Mesothelial cell of epicardium (in vitro differentiated cells): ENCODE results near the gene TBCD. TPM values are rescaled to one million over a fixed set of nuclear protein-coding genes. Genes with fewer than 3 reads are reported as not detected.
A peak's percentile ranks its signal among the peaks of the same experiment; 100 is the strongest.

ENCODE experiments used
- DNase-seq, 2 experiments: peaks; one replicate each; pipeline ENCODE4 v3.0.0; 2021; ENCODE audit warnings: low spot score in 2 of 2; ENCODE audit not compliant: unreplicated experiment in 2 of 2
- H3K27ac Mint-ChIP-seq: 2 replicates; pipeline ENCODE4 v1.8.0; 2021; ENCODE audit warnings: mixed read lengths
- H3K27me3 Mint-ChIP-seq: 2 replicates; pipeline ENCODE4 v1.8.0; 2021; ENCODE audit warnings: low read depth, mixed read lengths
- H3K36me3 Mint-ChIP-seq: 2 replicates; pipeline ENCODE4 v1.8.0; 2021; ENCODE audit warnings: mixed read lengths
- H3K4me1 Mint-ChIP-seq: 2 replicates; pipeline ENCODE4 v1.8.0; 2021; ENCODE audit warnings: mixed read lengths
- H3K4me3 Mint-ChIP-seq: 2 replicates; pipeline ENCODE4 v1.8.0; 2021; ENCODE audit warnings: mild to moderate bottlenecking, moderate library complexity, mixed read lengths
- H3K9me3 Mint-ChIP-seq: 2 replicates; pipeline ENCODE4 v1.8.0; 2021; ENCODE audit warnings: mixed read lengths
- CTCF ChIP-seq: fragments of 200-600 bp; sonication (generic); IDR thresholded peaks from one replicate; pipeline ENCODE4 v1.5.0; 2021; ENCODE audit warnings: antibody characterized with exemption; ENCODE audit not compliant: unreplicated experiment
- total RNA-seq: library from RNA; stranded (reverse); gene quantifications from 3 replicates; pipeline ENCODE4 v1.2.1, GENCODE V29; 2021

TBCD gene
- total RNA-seq, 1 donor from 2014 or later = 117 TPM

- Mint-ChIP-seq H3K36me3 (peaks cover 46% of the 10 kb centered on the region), H3K27ac (no peak overlapping the region), H3K4me3 (no peak overlapping the region), H3K9me3 (peaks cover 29% of the 10 kb centered on the region), H3K4me1 (no peaks in the 10 kb centered on the region), H3K27me3 (no peaks in the 10 kb centered on the region)
- no peak for DNase-seq
- no peak for TF ChIP-seq CTCF
Observed at GRCh38 chr17:82957469-82957795, 205.6 kb downstream of the TBCD start.

GRCh38 chr17:82957961-82958561 is 206.2 kb downstream of the TBCD start:
- TF ChIP-seq CTCF = no peak
- peaks cover 40% of the 10 kb centered on the region for H3K36me3 Mint-ChIP-seq
- no peak overlapping the region for H3K27ac Mint-ChIP-seq
- H3K9me3 Mint-ChIP-seq = peaks cover 23% of the 10 kb centered on the region
- no peaks in the 10 kb centered on the region for H3K27me3 Mint-ChIP-seq
- H3K4me3 Mint-ChIP-seq = no peak overlapping the region
- H3K4me1 Mint-ChIP-seq = peaks cover under 1% of the 10 kb centered on the region
- DNase-seq = peak in 1 of 2 experiments; percentile 35

- H3K9me3 Mint-ChIP-seq = peaks cover 10% of the 10 kb centered on the region
- H3K4me3 Mint-ChIP-seq = no peak overlapping the region
- peaks cover 27% of the 10 kb centered on the region for H3K36me3 Mint-ChIP-seq
- no peak for DNase-seq
- no peaks in the 10 kb centered on the region for H3K27me3 Mint-ChIP-seq
- TF ChIP-seq CTCF = no peak
- H3K4me1 Mint-ChIP-seq = peaks cover 7% of the 10 kb centered on the region
- no peak overlapping the region for H3K27ac Mint-ChIP-seq
Observed at GRCh38 chr17:82959242-82959930, 207.5 kb downstream of the TBCD start.

- Mint-ChIP-seq H3K4me1 (peaks cover 7% of the 10 kb centered on the region), H3K4me3 (no peak overlapping the region), H3K9me3 (peaks cover 4% of the 10 kb centered on the region), H3K36me3 (peaks cover 20% of the 10 kb centered on the region), H3K27ac (no peak overlapping the region), H3K27me3 (no peaks in the 10 kb centered on the region)
- TF ChIP-seq CTCF = no peak
- peak in 1 of 2 experiments; percentile 27 for DNase-seq
Observed at GRCh38 chr17:82959990-82960418, 208.1 kb downstream of the TBCD start.

- Mint-ChIP-seq H3K27ac (no peak overlapping the region), H3K9me3 (no peaks in the 10 kb centered on the region), H3K27me3 (no peaks in the 10 kb centered on the region), H3K4me3 (no peak overlapping the region), H3K4me1 (peaks cover 7% of the 10 kb centered on the region), H3K36me3 (peaks cover 14% of the 10 kb centered on the region)
- no peak for TF ChIP-seq CTCF
- DNase-seq = peak in 1 of 2 experiments; percentile 29
Observed at GRCh38 chr17:82960419-82961271, 208.8 kb downstream of the TBCD start.
